ENCODE results near the gene UMAD1.

UMAD1 gene

GRCh38 chr7:7681936-7682329 lies 41.4 kb downstream of the UMAD1 start:
- no peak for TF ChIP-seq CTCF (IDR thresholded peaks at IDR 0.05; ENCODE audit: insufficient read depth, low read length)
- TF ChIP-seq GABPA (IDR thresholded peaks at IDR 0.05; ENCODE audit: low read depth), result no peak
- TF ChIP-seq POLR2AphosphoS5 (IDR thresholded peaks at IDR 0.05; ENCODE audit: low read depth), result no peak
- TF ChIP-seq REST (IDR thresholded peaks at IDR 0.05; ENCODE audit: insufficient replicate concordance, low read depth), result no peak
- no peak for TF ChIP-seq SPI1 (IDR thresholded peaks at IDR 0.05; ENCODE audit: borderline replicate concordance, low read depth)
- no peak overlapping the region for H3K27ac ChIP-seq (replicated peaks)
- no peaks in the 10 kb centered on the region for H3K27me3 ChIP-seq (ENCODE audit: insufficient read depth, poor library complexity, severe bottlenecking)
- H3K4me3 ChIP-seq (replicated peaks; ENCODE audit: insufficient read depth, low read length), result no peak overlapping the region
- DNase-seq (ENCODE audit: low read depth in 1 of 2, low spot score in 1 of 2), result no peak

GRCh38 chr7:7682861-7683260 lies 42.3 kb downstream of the UMAD1 start:
- no peaks in the 10 kb centered on the region for H3K27me3 ChIP-seq (ENCODE audit: insufficient read depth, poor library complexity, severe bottlenecking)

More at GRCh38 chr7:7682861-7683260, 42.3 kb downstream of the UMAD1 start:
- no peak for DNase-seq (ENCODE audit: low read depth in 1 of 2, low spot score in 1 of 2)
- H3K27ac ChIP-seq (replicated peaks), result no peak overlapping the region
- TF ChIP-seq GABPA (IDR thresholded peaks at IDR 0.05; ENCODE audit: low read depth), result no peak
- TF ChIP-seq POLR2AphosphoS5 (IDR thresholded peaks at IDR 0.05; ENCODE audit: low read depth), result no peak
- no peak for TF ChIP-seq SPI1 (IDR thresholded peaks at IDR 0.05; ENCODE audit: borderline replicate concordance, low read depth)
- no peak for TF ChIP-seq REST (IDR thresholded peaks at IDR 0.05; ENCODE audit: insufficient replicate concordance, low read depth)
- no peak for TF ChIP-seq CTCF (IDR thresholded peaks at IDR 0.05; ENCODE audit: insufficient read depth, low read length)
- no peak overlapping the region for H3K4me3 ChIP-seq (replicated peaks; ENCODE audit: insufficient read depth, low read length)

All from HL-60 (cell line).